Measurements from ENCODE around the gene SLC22A12. TPM values are rescaled to one million over a fixed set of nuclear protein-coding genes. Genes with fewer than 3 reads are reported as not detected.

The SLC22A12 gene
- polyA plus RNA-seq: not detected in 2 replicates
- not detected in 2 replicates for polyA minus RNA-seq

DNA sequence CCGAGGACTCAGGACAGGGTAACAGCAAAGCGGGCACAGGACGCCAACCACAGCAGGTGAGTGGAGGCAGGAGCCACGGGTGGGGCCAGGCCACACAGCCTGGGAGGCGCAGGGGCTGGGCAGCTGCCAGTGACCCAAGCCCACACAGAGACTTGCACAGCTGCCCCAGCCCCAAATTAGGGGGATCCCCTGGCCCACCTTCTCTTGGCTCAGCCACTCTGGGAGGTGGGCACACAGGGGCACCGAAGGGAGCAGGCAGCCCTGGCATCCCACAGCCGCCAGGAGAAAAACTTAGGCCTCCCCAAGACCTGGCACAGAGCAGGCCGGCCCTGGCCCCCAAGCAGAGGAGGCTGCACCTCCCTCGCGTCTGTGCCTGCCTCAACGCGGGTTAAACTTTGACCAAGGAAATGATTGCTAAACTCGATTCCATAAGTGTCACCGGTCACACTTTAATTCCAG, at the start of gene SLC22A12:
TSS of gene SLC22A12 (plus strand) at position 458 of the 459 bp plus-strand sequence. CDS start 337 bp downstream, outside the sequence.
- Histone ChIP-seq H3K9me3 (ENCODE audit: low read length) (no peaks in the 10 kb centered on the region), H3K36me3 (ENCODE audit: insufficient read depth, low read length) (no peaks in the 10 kb centered on the region), H3K9me2 (ENCODE audit: insufficient read depth, low read length) (no peaks in the 10 kb centered on the region), H4K20me1 (ENCODE audit: insufficient read depth) (no peaks in the 10 kb centered on the region), H3K9ac (ENCODE audit: low read length) (no peak within 1 kb of the TSS), H3K27ac (ENCODE audit: low read length) (no peak within 1 kb of the TSS), H3K79me2 (replicated peaks; ENCODE audit: insufficient read depth, low read length) (no peaks in the 10 kb centered on the region), H3K4me3 (ENCODE audit: low read length) (no peak within 1 kb of the TSS), H3K27me3 (ENCODE audit: insufficient read depth, low read depth, low read length) (no peaks in the 10 kb centered on the region), H3K4me2 (ENCODE audit: low read length) (no peak within 1 kb of the TSS), H2AFZ (ENCODE audit: low read depth, low read length) (no peak within 1 kb of the TSS), H3F3A (ENCODE audit: insufficient read depth, low read length, poor library complexity, severe bottlenecking) (no peaks in the 10 kb centered on the region)
- TF ChIP-seq POLR2AphosphoS5 (IDR thresholded peaks at IDR 0.05) (no peak), MXI1 (conservative IDR thresholded peaks at IDR 0.05; ENCODE audit: poor library complexity, severe bottlenecking) (no peak)
- TF ChIP-seq, protein P1, sequence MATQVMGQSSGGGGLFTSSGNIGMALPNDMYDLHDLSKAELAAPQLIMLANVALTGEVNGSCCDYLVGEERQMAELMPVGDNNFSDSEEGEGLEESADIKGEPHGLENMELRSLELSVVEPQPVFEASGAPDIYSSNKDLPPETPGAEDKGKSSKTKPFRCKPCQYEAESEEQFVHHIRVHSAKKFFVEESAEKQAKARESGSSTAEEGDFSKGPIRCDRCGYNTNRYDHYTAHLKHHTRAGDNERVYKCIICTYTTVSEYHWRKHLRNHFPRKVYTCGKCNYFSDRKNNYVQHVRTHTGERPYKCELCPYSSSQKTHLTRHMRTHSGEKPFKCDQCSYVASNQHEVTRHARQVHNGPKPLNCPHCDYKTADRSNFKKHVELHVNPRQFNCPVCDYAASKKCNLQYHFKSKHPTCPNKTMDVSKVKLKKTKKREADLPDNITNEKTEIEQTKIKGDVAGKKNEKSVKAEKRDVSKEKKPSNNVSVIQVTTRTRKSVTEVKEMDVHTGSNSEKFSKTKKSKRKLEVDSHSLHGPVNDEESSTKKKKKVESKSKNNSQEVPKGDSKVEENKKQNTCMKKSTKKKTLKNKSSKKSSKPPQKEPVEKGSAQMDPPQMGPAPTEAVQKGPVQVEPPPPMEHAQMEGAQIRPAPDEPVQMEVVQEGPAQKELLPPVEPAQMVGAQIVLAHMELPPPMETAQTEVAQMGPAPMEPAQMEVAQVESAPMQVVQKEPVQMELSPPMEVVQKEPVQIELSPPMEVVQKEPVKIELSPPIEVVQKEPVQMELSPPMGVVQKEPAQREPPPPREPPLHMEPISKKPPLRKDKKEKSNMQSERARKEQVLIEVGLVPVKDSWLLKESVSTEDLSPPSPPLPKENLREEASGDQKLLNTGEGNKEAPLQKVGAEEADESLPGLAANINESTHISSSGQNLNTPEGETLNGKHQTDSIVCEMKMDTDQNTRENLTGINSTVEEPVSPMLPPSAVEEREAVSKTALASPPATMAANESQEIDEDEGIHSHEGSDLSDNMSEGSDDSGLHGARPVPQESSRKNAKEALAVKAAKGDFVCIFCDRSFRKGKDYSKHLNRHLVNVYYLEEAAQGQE (IDR thresholded peaks at IDR 0.05; ENCODE audit: borderline replicate concordance): no peak

DNA sequence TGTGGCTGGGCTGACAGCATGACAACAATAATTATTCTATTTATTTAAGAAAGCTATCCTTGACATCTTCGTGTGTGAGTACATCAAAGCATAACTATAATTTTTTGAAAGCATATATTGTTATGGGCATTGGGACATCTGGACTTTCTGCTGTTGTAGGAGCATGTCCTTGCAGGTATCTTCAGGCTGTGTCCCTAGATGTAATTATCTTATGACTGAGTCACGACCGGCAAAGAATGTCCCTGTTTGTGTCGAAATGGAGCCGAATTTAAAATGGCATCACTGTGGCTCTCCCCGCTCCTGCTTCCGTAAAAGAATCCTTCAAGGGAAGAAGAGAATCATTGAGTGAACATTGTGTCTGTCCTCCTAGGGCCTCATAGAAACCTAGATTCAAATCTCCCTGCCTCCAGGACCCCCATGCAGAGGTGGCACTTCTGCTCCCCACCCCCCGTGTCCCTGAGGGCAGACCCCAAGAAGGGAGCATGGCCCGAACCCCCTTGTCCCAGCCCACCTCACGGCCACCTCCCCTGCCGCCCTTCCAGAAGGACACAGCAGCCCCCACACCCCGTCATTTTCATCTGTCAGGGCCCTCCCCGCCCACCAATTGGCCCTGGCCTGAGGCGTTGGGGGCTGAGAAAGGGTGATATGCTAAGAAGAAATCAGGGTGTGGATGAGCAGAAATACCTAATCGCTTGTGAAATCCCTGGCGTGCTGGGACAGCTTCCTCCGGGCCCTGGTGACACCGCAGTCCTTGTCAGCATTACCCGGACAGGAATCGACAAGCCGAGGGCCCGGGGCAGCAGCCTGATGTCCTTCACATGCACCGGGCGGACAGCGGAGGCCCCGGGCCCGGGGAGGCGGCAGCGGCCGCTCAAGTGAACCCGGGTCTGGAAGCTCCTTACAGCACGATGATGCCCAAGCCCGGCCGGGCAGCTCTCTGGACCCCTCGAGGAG, 48.6 kb upstream of the SLC22A12 start:
- Histone ChIP-seq H3K36me3 (ENCODE audit: insufficient read depth, low read length) (no peaks in the 10 kb centered on the region), H2AFZ (ENCODE audit: low read depth, low read length) (no peak overlapping the region), H3F3A (ENCODE audit: insufficient read depth, low read length, poor library complexity, severe bottlenecking) (no peaks in the 10 kb centered on the region), H4K20me1 (ENCODE audit: insufficient read depth) (no peaks in the 10 kb centered on the region), H3K79me2 (replicated peaks; ENCODE audit: insufficient read depth, low read length) (no peaks in the 10 kb centered on the region), H3K9ac (ENCODE audit: low read length) (no peak overlapping the region), H3K27ac (ENCODE audit: low read length) (no peak overlapping the region), H3K9me3 (ENCODE audit: low read length) (no peaks in the 10 kb centered on the region), H3K4me2 (ENCODE audit: low read length) (no peak overlapping the region), H3K4me3 (ENCODE audit: low read length) (no peak overlapping the region), H3K27me3 (ENCODE audit: insufficient read depth, low read depth, low read length) (no peaks in the 10 kb centered on the region), H3K9me2 (ENCODE audit: insufficient read depth, low read length) (no peaks in the 10 kb centered on the region)
- TF ChIP-seq TAF1 (IDR thresholded peaks at IDR 0.05; ENCODE audit: low read depth) (no peak), EP300 (conservative IDR thresholded peaks at IDR 0.05; ENCODE audit: poor library complexity, severe bottlenecking) (no peak)

DNA sequence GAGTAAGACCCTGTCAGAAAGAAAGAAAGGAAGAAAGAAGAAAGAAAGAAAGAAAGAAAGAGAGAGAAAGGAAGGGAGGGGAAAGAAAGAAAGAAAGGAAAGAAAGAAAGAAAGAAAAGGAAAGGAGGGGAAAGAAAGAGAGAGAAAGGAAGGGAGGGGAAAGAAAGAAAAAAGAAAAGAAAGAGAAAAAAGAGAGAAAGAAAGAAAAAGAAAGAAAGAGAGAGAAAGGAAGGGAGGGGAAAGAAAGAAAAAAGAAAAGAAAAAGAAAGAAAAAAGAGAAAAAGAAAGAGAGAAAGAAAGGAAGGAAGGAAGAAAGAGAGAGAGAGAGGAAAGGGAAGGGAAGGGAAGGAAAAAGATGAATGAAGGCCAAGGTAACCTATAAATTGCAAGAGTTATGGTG, 47.2 kb upstream of the SLC22A12 start:
- no peak overlapping the region for H3K4me2 ChIP-seq (ENCODE audit: low read length)
- H3K4me3 ChIP-seq (ENCODE audit: low read length): no peak overlapping the region
- no peak overlapping the region for H3K27ac ChIP-seq (ENCODE audit: low read length)
- no peak overlapping the region for H2AFZ ChIP-seq (ENCODE audit: low read depth, low read length)
- no peaks in the 10 kb centered on the region for H3K9me2 ChIP-seq (ENCODE audit: insufficient read depth, low read length)
- H3K79me2 ChIP-seq (replicated peaks; ENCODE audit: insufficient read depth, low read length): no peaks in the 10 kb centered on the region
- no peak for TF ChIP-seq EZH2 (IDR thresholded peaks at IDR 0.05; ENCODE audit: borderline replicate concordance, insufficient read depth, low read length, poor library complexity, severe bottlenecking)
- TF ChIP-seq, protein P2, sequence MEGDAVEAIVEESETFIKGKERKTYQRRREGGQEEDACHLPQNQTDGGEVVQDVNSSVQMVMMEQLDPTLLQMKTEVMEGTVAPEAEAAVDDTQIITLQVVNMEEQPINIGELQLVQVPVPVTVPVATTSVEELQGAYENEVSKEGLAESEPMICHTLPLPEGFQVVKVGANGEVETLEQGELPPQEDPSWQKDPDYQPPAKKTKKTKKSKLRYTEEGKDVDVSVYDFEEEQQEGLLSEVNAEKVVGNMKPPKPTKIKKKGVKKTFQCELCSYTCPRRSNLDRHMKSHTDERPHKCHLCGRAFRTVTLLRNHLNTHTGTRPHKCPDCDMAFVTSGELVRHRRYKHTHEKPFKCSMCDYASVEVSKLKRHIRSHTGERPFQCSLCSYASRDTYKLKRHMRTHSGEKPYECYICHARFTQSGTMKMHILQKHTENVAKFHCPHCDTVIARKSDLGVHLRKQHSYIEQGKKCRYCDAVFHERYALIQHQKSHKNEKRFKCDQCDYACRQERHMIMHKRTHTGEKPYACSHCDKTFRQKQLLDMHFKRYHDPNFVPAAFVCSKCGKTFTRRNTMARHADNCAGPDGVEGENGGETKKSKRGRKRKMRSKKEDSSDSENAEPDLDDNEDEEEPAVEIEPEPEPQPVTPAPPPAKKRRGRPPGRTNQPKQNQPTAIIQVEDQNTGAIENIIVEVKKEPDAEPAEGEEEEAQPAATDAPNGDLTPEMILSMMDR (IDR thresholded peaks at IDR 0.05; ENCODE audit: poor library complexity, severe bottlenecking): no peak
- H3K9ac ChIP-seq (ENCODE audit: low read length): no peak overlapping the region
- H3F3A ChIP-seq (ENCODE audit: insufficient read depth, low read length, poor library complexity, severe bottlenecking): no peaks in the 10 kb centered on the region
- no peaks in the 10 kb centered on the region for H4K20me1 ChIP-seq (ENCODE audit: insufficient read depth)
- H3K36me3 ChIP-seq (ENCODE audit: insufficient read depth, low read length): no peaks in the 10 kb centered on the region
- no peaks in the 10 kb centered on the region for H3K9me3 ChIP-seq (ENCODE audit: low read length)
- no peaks in the 10 kb centered on the region for H3K27me3 ChIP-seq (ENCODE audit: insufficient read depth, low read depth, low read length)
